Gastrocnemius medialis (tissue), 4 donors: ENCODE data around the gene ENTPD1. TPM values are rescaled to one million over a fixed set of nuclear protein-coding genes. Genes with fewer than 3 reads are reported as not detected.

Experiments used
- ATAC-seq, 2 donors: fragments of 150-250 bp; one replicate each; pipeline ENCODE4 v1.9.1; 2016
- DNase-seq, 2 donors: peaks; one replicate each; pipeline ENCODE4 v3.0.0-alpha.2; 2019
- H3K27ac ChIP-seq, 4 donors: fragments of 200-600 bp; sonication (generic); 1 replicate in 1 of 4; 2 replicates in 3 of 4; pipeline ENCODE4 v1.5.1; 2016 to 2018; ENCODE audit warnings: mild to moderate bottlenecking in 2 of 4, moderate library complexity in 1 of 4
- H3K27me3 ChIP-seq, 3 donors: fragments of 200-600 bp; sonication (generic) in 2 of 3; 1 replicate in 1 of 3; 2 replicates in 2 of 3; pipeline versions ENCODE4 v1.5.1 to v1.6.0; 2016 to 2019; ENCODE audit warnings: mild to moderate bottlenecking in 1 of 3, moderate library complexity in 1 of 3
- H3K36me3 ChIP-seq, 2 donors: fragments of 200-600 bp; sonication (generic) in 1 of 2; one replicate each; pipeline ENCODE4 v1.5.1; 2017 to 2018
- H3K4me1 ChIP-seq, 2 donors: fragments of 200-600 bp; sonication (generic) in 1 of 2; one replicate each; pipeline ENCODE4 v1.5.1; 2016 to 2017; ENCODE audit warnings: mild to moderate bottlenecking in 2 of 2
- H3K4me3 ChIP-seq, 4 donors: fragments of 200-600 bp; sonication (generic) in 3 of 4; 1 replicate in 1 of 4; 2 replicates in 3 of 4; pipeline ENCODE4 v1.5.1; 2016 to 2019; ENCODE audit warnings: mild to moderate bottlenecking in 2 of 4
- H3K9me3 ChIP-seq, 3 donors: fragments of 200-600 bp; sonication (generic) in 2 of 3; 1 replicate in 1 of 3; 2 replicates in 2 of 3; pipeline ENCODE4 v1.5.1; 2016 to 2019
- CTCF ChIP-seq, 5 experiments: fragments of 450-650 bp in 3 of 5; fragments of 200-600 bp in 2 of 5; sonication (generic) in 2 of 5; IDR thresholded peaks in 4 of 5; conservative IDR thresholded peaks in 1 of 5; 1 replicate in 4 of 5; 2 replicates in 1 of 5; pipeline ENCODE4 v1.5.1; 2016 to 2019; ENCODE audit warnings: antibody characterized with exemption in 5 of 5, mild to moderate bottlenecking in 3 of 5, moderate library complexity in 3 of 5
- POLR2A ChIP-seq, 2 donors: fragments of 450-650 bp; IDR thresholded peaks; one replicate each; pipeline ENCODE4 v1.6.1; 2017; ENCODE audit warnings: antibody characterized with exemption in 2 of 2, mild to moderate bottlenecking in 2 of 2, moderate library complexity in 2 of 2
- in situ Hi-C, 4 donors: fragments of 200-750 bp; cut with MboI; loops; one replicate each; pipeline versions ENCODE4 v1.15.0 to v1.8.0; 2017; ENCODE audit warnings: low sequenced_read_pairs in 4 of 4
- intact Hi-C: fragments of 100-400 bp; cut with DNase I; formaldehyde crosslinking; loops from one replicate; pipeline ENCODE4 v1.15.1; 2023; ENCODE audit warnings: low total_unique reads
- total RNA-seq, 4 donors: library from RNA; depleted of rRNA; stranded (reverse); fragments of >200 nt; gene quantifications; one replicate each; pipeline versions ENCODE4 v1.1.0 to v1.2.3, GENCODE V29; 2016

Gene ENTPD1
- total RNA-seq, 4 donors from 2014 or later, result 1.7 to 6.9 (median 3.8) TPM

GRCh38 chr10:95845411-95845810 is 89.4 kb downstream of the ENTPD1 start:
- Histone ChIP-seq H3K9me3 (no peaks in the 10 kb centered on the region), H3K36me3 (no peaks in the 10 kb centered on the region), H3K4me1 (peaks cover 0 to 4% of the 10 kb centered on the region in 2 donors), H3K27ac (no peak overlapping the region), H3K27me3 (no peaks in the 10 kb centered on the region), H3K4me3 (no peak overlapping the region)
- in situ Hi-C loops, result loop anchor here in 1 of 4 donors (10.0 kb wide), 1 partner anchor 151 kb away; the partner anchor contains the start of gene TCTN3
- DNase-seq (no peak), ATAC-seq (no peak)
- no peak for TF ChIP-seq CTCF (IDR thresholded peaks at IDR 0.05 in 4 of 5, conservative IDR thresholded peaks at IDR 0.05 in 1 of 5)
- TF ChIP-seq POLR2A (IDR thresholded peaks at IDR 0.05), result no peak
- intact Hi-C loops, result no loop called here

GRCh38 chr10:95847007-95847406 is 91.0 kb downstream of the ENTPD1 start:
- TF ChIP-seq CTCF (IDR thresholded peaks at IDR 0.05 in 4 of 5, conservative IDR thresholded peaks at IDR 0.05 in 1 of 5), result no peak
- no peak for TF ChIP-seq POLR2A (IDR thresholded peaks at IDR 0.05)
- H3K9me3 ChIP-seq, result no peaks in the 10 kb centered on the region
- no peaks in the 10 kb centered on the region for H3K27me3 ChIP-seq
- H3K4me1 ChIP-seq, result peaks cover 0 to 3% of the 10 kb centered on the region in 2 donors
- H3K27ac ChIP-seq, result no peak overlapping the region
- intact Hi-C loops (no loop called here), in situ Hi-C loops (loop anchor here in 1 of 4 donors (10.0 kb wide), 1 partner anchor 152 kb away; the partner anchor contains the start of gene TCTN3)
- no peak overlapping the region for H3K4me3 ChIP-seq
- no peak for DNase-seq
- no peak for ATAC-seq
- H3K36me3 ChIP-seq, result no peaks in the 10 kb centered on the region

- no peaks in the 10 kb centered on the region for H3K4me1 ChIP-seq
- TF ChIP-seq CTCF (IDR thresholded peaks at IDR 0.05 in 4 of 5, conservative IDR thresholded peaks at IDR 0.05 in 1 of 5), result no peak
- TF ChIP-seq POLR2A (IDR thresholded peaks at IDR 0.05), result no peak
- H3K4me3 ChIP-seq, result no peak overlapping the region
- intact Hi-C loops (no loop called here), in situ Hi-C loops (loop anchor here in 1 of 4 donors (10.0 kb wide), 1 partner anchor 154 kb away; the partner anchor contains the start of gene TCTN3)
- no peaks in the 10 kb centered on the region for H3K9me3 ChIP-seq
- ATAC-seq (no peak), DNase-seq (no peak)
- H3K36me3 ChIP-seq, result no peaks in the 10 kb centered on the region
- H3K27ac ChIP-seq, result no peak overlapping the region
- no peaks in the 10 kb centered on the region for H3K27me3 ChIP-seq
These were observed 92.9 kb downstream of the ENTPD1 start for GRCh38 chr10:95848841-95849240.

DNA sequence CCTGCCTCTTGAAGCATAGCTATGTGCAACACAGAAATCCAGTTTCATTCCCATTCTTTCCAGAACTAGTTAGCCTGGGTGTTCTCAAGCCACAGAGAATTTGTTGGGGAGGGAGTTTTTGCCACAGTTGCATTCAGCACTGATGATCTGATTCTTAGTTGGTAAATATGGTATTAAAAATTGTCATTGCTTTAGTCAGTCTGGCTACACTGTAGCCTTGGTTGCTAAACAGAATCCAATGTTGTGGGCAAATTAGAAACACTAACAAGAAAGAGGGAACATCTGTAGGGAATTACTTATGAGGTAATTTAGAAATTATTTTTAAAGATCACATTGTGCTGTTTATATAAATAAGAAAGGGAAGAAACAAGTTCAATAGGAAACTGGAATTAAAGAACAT is 94.8 kb downstream of the ENTPD1 start:
- in situ Hi-C loops, result no loop called here
- ATAC-seq, result no peak
- TF ChIP-seq POLR2A (IDR thresholded peaks at IDR 0.05), result no peak
- no peak for TF ChIP-seq CTCF (IDR thresholded peaks at IDR 0.05 in 4 of 5, conservative IDR thresholded peaks at IDR 0.05 in 1 of 5)

More for the DNA sequence above, 94.8 kb downstream of the ENTPD1 start:
- Histone ChIP-seq H3K36me3 (no peaks in the 10 kb centered on the region), H3K9me3 (no peaks in the 10 kb centered on the region), H3K27ac (no peak overlapping the region), H3K4me1 (no peaks in the 10 kb centered on the region), H3K4me3 (no peak overlapping the region), H3K27me3 (no peaks in the 10 kb centered on the region)
- DNase-seq, result no peak
- intact Hi-C loops, result no loop called here
